ENCODE measurements around the gene VGLL4. TPM values are rescaled to one million over a fixed set of nuclear protein-coding genes. Genes with fewer than 3 reads are reported as not detected.
A peak's percentile ranks its signal among the peaks of the same experiment; 100 is the strongest.

Gene VGLL4
- total RNA-seq, 1 donor from 2014 or later, result 111 TPM

DNA sequence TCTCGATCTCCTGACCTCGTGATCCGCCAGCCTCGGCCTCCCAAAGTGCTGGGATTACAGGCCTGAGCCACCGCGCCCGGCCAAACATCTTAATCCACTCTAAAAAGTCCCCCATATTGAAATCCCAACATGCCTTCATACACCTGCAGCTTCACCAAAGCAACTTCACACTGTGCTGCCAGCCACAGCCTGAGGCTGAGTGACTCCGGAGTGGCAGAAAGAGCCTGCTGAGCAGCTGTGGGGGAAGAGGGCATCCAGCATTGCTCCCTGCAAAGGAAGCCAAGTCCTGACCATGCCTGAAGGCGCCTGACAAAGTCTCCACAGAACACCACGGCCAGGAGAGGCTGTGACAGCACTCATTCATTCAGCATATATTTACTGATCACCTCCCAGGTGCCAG is 21.6 kb upstream of the VGLL4 start:
- no peak for TF ChIP-seq CTCF (conservative IDR thresholded peaks at IDR 0.05)
- Mint-ChIP-seq H3K4me3 (no peak overlapping the region), H3K27ac (no peak overlapping the region), H3K9me3 (peaks cover 4% of the 10 kb centered on the region), H3K4me1 (ENCODE audit: unreplicated experiment) (peaks cover 4% of the 10 kb centered on the region), H3K36me3 (peaks cover 15% of the 10 kb centered on the region), H3K27me3 (no peaks in the 10 kb centered on the region)
- DNase-seq (ENCODE audit: extremely low spot score, unreplicated experiment), result no peak

DNA sequence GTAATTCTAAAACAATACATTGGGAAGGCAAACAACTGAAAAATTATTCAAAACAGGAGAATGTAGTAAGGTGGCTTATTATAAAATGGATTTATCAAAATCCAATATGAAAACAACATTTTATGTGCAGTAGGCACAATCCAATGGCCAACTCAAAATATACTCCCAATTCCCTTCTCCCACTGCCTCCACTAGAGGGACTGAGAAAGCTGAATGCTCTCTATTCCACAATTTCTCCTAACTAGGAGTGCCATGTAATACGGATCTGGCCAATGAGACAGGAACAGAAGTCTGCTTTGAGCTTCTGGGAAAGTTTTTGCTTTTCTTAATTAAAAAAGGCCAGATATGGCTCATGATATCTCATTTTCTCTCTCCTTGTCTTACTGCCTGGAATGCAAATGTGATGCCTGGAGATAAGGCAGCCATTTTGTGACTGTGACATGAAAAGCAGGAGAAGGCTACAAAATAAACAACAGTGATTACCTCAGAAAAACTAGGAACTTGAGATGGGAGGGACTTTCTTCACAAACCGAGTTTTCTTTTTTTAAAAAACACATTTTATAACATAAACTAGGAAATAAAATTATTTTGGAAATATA is 18.8 kb upstream of the VGLL4 start:
- H3K36me3 Mint-ChIP-seq, result peaks cover 18% of the 10 kb centered on the region
- TF ChIP-seq CTCF (conservative IDR thresholded peaks at IDR 0.05), result peak; percentile 66
- DNase-seq (ENCODE audit: extremely low spot score, unreplicated experiment), result no peak
- no peak overlapping the region for H3K27ac Mint-ChIP-seq
- H3K27me3 Mint-ChIP-seq, result no peaks in the 10 kb centered on the region
- H3K9me3 Mint-ChIP-seq, result peaks cover 4% of the 10 kb centered on the region
- peaks cover 4% of the 10 kb centered on the region for H3K4me1 Mint-ChIP-seq (ENCODE audit: unreplicated experiment)
- H3K4me3 Mint-ChIP-seq, result no peak overlapping the region

- peaks cover 4% of the 10 kb centered on the region for H3K9me3 Mint-ChIP-seq
- H3K27me3 Mint-ChIP-seq, result no peaks in the 10 kb centered on the region
- no peak overlapping the region for H3K27ac Mint-ChIP-seq
- peaks cover 4% of the 10 kb centered on the region for H3K4me1 Mint-ChIP-seq (ENCODE audit: unreplicated experiment)
- H3K36me3 Mint-ChIP-seq, result peaks cover 12% of the 10 kb centered on the region
- TF ChIP-seq CTCF (conservative IDR thresholded peaks at IDR 0.05), result no peak
- DNase-seq (ENCODE audit: extremely low spot score, unreplicated experiment), result no peak
- H3K4me3 Mint-ChIP-seq, result no peak overlapping the region
Observed at GRCh38 chr3:11661827-11662226, 18.1 kb upstream of the VGLL4 start.

- Mint-ChIP-seq H3K27ac (no peak overlapping the region), H3K4me1 (ENCODE audit: unreplicated experiment) (peaks cover 4% of the 10 kb centered on the region), H3K27me3 (no peaks in the 10 kb centered on the region), H3K4me3 (no peak overlapping the region), H3K36me3 (peaks cover 12% of the 10 kb centered on the region), H3K9me3 (peaks cover 4% of the 10 kb centered on the region)
- no peak for DNase-seq (ENCODE audit: extremely low spot score, unreplicated experiment)
- no peak for TF ChIP-seq CTCF (conservative IDR thresholded peaks at IDR 0.05)
Observed at GRCh38 chr3:11661052-11661656, 17.4 kb upstream of the VGLL4 start.

GRCh38 chr3:11660242-11660641 is 16.5 kb upstream of the VGLL4 start:
- H3K36me3 Mint-ChIP-seq, result peaks cover 12% of the 10 kb centered on the region
- TF ChIP-seq CTCF (conservative IDR thresholded peaks at IDR 0.05), result no peak
- H3K4me1 Mint-ChIP-seq (ENCODE audit: unreplicated experiment), result peaks cover 4% of the 10 kb centered on the region
- H3K27ac Mint-ChIP-seq, result no peak overlapping the region
- H3K4me3 Mint-ChIP-seq, result no peak overlapping the region
- no peaks in the 10 kb centered on the region for H3K27me3 Mint-ChIP-seq
- DNase-seq (ENCODE audit: extremely low spot score, unreplicated experiment), result no peak
- H3K9me3 Mint-ChIP-seq, result peaks cover 4% of the 10 kb centered on the region
